ENCODE data around the gene USP4.

DNA sequence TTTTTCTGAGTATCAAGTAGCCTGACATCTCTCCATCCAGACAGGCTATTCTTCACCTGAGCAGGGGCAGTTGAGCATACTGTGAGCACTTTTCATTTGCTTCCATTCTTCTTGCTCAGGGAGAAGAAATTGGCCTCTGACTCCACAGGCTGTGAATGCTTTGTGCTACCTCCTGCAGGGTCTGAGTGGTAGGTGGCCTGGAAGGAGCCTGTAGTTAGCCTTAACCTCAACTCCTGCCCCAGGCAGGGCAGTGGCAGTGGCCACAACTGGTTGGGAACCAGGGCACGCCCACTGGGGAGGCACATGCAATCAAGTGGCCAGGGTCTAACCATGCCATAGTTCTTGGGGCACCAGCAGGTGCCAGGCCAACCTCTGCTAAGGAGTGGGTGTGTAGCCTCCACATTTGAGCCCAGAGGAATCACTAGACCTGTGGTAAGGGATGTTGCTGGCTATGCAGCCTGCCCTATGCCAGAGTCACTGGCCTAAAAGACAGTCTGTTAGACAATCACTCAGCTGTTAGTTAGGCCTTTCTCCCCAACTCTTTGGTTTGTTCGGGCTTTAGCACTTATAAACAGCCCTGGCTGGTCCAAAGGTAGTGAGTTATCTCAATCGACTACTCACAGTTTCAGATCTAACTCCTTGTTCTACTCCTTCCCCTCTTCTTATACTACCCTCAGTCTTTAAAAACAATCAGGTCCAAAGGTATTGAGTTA, 70.3 kb downstream of the USP4 start:
- no peak for TF ChIP-seq SUZ12 (IDR thresholded peaks at IDR 0.05; ENCODE audit: extremely low read depth, insufficient read depth, insufficient read length)
- no peak for TF ChIP-seq YY1 (IDR thresholded peaks at IDR 0.05; ENCODE audit: insufficient read depth, insufficient read length)
